OCI-LY3 (cell line): Measurements from ENCODE around the gene CDK3.

ENCODE experiments used
- EZH2phosphoT487 ChIP-seq: fragments of 200-600 bp; shearing (Covaris generic); IDR thresholded peaks from 2 replicates; pipeline ENCODE4 v1.6.1; 2018; ENCODE audit warnings: antibody characterized with exemption, mixed run types, low read depth
- TF ChIP-seq, protein P1 (sequence below): fragments of 200-600, 300-600 bp; sonication (generic); IDR thresholded peaks from 2 replicates; pipeline ENCODE4 v1.5.1; 2014; ENCODE audit warnings: antibody characterized with exemption, low read length, low read depth

DNA sequence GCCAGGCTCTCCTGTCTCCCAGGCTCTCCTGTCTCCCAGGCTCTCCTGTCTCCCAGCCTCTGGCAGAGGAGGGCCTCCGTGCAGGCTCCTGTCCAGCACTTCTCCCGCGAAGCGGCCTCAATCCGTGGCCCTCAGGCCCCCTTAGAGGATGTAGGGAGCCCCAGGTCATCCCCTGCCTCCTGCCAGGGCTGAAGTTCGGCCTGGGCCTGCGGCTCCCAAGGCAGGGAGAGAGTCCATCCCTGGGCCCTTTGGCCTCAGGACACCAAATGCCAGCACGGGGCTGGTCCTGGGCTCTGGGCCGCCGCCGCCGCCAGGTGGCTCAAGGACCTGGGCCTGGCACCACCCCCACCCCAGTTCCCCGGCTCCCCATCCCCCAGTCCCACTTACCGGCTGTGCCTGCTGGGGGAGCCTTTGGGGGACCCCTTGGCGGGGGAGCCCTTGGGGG, 26.1 kb downstream of the CDK3 start:
- TF ChIP-seq, protein P1, sequence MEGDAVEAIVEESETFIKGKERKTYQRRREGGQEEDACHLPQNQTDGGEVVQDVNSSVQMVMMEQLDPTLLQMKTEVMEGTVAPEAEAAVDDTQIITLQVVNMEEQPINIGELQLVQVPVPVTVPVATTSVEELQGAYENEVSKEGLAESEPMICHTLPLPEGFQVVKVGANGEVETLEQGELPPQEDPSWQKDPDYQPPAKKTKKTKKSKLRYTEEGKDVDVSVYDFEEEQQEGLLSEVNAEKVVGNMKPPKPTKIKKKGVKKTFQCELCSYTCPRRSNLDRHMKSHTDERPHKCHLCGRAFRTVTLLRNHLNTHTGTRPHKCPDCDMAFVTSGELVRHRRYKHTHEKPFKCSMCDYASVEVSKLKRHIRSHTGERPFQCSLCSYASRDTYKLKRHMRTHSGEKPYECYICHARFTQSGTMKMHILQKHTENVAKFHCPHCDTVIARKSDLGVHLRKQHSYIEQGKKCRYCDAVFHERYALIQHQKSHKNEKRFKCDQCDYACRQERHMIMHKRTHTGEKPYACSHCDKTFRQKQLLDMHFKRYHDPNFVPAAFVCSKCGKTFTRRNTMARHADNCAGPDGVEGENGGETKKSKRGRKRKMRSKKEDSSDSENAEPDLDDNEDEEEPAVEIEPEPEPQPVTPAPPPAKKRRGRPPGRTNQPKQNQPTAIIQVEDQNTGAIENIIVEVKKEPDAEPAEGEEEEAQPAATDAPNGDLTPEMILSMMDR, result no peak
- TF ChIP-seq EZH2phosphoT487, result no peak
